Medulla oblongata (tissue), 1 donor: ENCODE results near the gene TDRD10.
"Not testable (repeated sequence)": the region's sequence is repeated elsewhere in the genome, so short reads cannot be mapped to it uniquely, and the experiment has no call there.

Experiments used
- DNase-seq: peaks from one replicate; pipeline ENCODE4 v3.0.0-alpha.2; 2015; ENCODE audit errors: extremely low spot score

TDRD10 gene

DNA sequence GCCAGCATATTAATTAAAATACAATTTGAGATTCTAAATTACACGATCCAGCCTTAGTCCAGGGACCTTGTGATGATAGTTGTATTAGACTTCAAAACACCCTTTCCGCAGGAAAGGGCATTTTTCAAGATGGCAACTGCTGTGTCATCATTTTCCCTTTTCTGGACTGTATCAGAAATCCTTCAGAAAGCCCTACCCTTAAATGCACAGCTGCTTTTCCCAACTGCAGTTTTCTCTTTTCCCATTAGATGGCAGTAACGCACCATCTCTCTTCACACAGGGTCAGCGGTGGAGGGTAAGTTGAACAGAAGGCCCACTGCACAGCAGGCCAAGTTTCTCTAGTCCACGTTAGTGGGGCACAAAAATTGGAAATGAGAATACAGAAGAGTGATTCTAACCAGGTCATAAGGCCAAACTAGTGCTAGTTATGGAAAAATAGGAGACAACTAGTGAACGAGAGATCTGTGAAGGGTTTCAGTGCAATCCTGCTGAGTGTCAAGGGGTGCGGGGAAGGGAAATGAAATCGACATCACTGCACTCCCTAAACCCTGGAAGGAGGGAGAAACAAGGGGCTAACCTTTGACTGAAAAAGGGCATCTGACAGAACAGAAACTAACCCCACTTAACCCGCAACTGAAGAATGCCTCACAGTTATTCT is 22.1 kb upstream of the TDRD10 start:
- peak; percentile 96 for DNase-seq

DNA sequence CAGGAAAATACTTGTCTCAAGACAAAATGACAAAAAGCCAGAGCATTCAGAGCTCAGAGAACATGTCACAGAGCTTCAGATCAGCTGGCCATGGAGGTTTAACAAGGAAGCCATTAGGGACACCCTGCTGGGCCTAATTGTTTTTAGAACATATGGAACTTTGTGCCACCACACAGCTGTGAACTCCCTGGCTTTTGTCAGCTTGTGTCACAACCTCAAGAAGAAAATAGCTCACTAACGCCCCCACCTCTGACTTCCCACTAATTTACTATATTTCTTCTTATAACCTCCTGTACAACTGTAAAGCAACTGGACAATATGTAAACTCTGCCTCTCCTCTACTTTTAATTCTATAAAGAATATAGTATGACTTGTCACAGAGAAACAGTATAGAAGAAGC is 21.0 kb upstream of the TDRD10 start:
- no peak for DNase-seq

DNA sequence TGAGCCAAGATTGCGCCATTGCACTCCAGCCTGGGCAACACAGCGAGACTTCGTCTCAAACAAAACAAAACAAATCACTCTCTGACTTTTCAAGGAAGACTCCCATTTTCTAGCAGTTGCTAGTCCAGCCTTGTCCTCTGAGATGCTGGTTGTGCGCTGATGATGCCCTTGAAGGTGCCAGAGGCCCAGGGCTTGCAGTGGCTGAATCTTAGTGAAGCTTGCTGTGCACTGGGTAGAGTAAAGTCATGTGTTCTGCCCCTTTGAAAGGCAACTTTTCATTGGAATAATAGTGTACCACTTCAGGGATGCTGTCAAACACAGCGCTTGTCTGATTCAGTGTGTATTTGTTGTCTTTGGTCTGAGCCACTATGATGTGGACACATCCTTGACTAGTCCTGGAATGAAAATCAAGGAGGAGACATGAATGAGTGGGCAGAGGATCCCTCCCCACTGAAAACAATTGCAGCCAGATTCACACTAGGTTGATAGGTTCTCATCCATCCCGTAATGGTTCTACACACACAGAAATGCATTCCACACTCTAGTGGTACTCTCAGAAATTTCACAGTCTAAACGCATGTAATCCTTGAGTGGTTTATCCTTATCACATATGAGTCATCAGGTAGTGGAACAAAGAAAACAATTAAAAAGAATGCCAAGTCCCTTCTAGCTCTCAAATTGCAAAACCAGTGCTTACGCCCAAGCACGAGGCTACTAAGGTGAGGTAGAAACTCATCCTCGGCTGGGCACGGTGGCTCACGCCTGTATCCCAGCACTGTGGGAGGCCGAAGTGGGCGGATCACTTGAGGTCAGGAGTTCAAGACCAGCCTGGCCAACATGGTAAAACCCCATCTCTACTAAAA is 17.8 kb upstream of the TDRD10 start:
- DNase-seq = no peak

DNA sequence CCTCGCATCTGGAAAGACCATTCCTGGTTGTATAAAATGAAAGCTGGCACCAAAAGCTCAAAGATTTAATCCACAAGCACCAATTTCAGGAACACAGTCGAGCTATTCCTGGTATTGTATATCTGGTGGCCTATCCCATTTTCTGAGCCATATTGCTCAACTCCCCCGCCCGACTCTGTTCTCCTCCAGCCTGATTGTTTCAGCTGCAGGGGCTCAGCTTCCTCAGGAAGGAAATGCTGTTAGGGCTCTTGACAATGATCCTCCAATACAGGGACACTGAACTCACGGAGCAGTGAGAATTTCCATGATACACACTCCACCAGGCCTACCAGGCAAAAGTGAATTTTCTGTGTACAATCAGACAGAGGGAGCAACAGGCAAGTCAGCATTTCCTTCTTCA is 16.9 kb upstream of the TDRD10 start:
- DNase-seq = no peak

DNA sequence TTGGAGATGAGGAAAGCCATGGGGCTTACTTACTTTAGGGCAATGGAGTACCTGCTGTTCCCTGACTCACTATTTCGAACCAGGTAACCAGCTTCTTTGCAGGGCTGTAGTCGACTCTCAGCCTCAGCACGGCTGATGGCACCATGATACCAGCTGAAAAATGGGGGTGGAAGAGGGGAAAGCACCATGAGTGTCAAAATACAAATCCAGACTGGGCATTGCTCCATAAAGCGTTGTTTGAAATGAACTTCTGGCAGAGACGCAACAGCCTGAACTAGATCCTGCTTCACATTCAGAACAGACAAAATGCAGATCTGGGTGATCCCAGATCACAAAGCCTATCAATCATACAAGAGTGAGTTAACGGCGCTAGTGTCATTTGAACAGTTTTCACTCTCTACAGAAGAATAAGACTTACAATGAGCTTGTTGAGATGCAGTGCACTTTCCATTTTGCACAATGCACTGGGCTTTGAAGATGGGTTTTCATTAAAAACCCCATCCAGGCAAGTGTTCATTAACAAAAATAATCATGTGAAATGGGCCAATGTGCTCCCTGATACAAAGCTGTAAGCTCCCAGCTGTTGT is 16.0 kb upstream of the TDRD10 start:
- no peak for DNase-seq

DNA sequence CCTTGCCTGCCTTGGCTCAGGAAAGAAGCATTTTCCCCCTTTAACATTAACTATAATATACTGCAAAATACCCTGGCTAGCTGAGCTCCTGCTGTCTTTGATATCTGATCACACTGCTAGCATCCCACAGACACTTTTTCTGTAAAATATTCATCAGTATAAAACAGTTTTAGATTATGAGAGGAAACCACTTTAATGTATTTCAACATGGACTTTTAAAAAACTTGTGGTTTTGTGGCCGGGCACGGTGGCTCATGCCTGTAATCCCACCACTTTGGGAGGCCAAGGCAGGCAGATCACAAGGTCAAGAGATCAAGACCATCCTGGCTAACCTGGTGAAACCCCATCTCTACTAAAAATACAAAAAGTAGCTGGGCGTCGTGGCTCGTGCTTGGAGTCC is 15.3 kb upstream of the TDRD10 start:
- DNase-seq = not testable (repeated sequence)

DNA sequence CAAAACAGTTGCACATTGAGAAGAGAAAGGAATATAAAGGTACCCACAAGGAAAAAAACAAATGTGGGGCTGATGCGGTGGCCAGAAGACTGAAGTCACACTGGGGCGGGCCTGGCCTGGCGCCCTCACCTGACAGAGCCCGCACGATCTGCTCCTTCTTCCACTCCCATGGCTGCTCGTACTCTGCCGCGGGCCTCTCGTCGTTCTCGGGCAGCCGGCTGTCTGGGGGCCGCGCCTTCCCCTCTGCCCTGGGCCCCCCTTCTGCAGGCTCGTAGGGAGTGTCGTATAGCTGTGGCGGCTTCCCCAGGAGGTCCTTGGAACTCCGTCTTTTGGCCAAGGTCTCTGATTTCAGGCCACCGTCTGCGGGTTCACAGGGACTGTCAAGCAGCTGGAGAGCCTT is 13.1 kb upstream of the TDRD10 start:
- DNase-seq = no peak

DNA sequence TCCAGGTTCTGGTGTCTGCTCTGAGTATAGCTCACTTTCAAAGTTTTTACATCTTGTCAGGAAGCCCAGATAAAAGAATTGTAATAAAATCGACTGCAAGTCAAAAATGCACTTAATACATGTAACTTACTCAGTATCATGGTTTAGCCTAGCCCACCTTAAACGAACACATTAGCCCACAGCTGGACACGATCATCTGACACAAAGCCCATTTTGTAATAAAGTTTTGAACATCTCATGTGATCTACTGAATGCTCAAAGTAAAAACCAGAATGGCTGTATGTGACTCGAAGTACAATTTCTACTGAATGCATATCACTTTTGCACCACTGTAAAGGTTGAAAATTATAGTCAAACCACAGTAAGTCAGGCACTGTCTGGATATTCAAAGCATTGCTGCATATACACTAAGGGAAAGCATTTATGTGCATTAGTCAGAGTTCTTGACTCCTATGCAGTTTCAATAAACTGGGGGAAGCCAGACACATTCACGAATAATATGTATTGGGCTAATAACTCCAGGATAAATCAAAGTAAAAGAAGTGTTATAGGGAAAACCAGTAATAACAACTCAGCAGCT is 12.2 kb upstream of the TDRD10 start:
- DNase-seq = no peak

DNA sequence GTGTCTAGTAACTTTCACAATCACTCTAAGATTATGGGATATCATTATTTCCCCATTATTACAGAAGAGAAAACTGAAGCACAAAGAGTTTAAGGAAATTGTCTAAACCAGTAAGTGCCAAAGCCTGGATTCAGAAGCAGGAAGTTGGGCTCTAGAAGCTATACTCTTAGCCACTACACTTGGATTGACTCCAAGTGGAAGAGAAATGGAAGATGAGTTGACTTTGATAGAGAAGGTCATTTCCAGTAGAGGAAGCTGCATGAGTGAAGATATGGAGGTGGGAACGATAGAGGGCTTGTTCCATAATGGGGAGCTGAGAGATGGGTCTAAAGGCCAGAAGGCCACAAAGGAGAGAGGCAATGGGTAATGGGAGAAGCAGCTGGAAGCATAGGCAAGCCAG is 11.7 kb upstream of the TDRD10 start:
- no peak for DNase-seq

DNA sequence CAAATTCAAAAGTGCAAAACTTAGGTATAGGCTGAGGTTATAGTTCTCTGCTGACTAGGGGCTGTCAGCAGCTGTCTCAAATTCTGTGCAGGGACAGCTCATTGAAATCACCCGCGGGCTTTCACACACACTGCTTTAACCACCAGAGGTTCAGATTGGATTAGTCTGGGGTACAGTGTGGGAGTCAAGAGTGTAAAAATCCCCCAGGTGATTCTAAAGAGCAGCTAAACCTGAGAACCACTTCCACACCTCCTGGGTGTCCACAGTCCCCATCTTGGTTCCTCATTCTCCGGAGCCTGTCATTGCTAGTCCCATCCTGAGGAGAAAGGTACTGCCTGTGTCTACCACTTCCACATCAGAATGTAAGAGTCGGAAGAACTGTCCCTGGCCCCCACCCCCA is 9.9 kb upstream of the TDRD10 start:
- DNase-seq = no peak

DNA sequence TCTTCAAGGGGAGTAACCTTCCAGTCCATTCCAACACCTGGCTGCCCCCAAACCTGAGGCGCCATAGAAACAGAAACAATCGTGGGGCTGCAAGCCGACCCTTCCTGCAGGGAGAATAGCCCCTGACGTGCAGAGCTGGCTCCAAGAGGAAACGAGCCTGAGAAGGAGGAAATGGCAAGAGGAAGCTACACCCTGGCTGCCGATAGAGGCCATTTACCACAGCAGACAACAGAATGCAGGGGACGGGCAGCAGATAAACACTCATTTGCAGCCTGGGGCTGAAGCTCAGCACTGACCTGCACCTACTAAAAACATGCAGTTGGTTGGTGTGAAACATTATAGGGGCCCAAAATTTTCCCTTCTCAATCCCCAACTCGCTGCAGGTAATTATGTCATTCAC is 8.7 kb upstream of the TDRD10 start:
- DNase-seq = peak; percentile 62

DNA sequence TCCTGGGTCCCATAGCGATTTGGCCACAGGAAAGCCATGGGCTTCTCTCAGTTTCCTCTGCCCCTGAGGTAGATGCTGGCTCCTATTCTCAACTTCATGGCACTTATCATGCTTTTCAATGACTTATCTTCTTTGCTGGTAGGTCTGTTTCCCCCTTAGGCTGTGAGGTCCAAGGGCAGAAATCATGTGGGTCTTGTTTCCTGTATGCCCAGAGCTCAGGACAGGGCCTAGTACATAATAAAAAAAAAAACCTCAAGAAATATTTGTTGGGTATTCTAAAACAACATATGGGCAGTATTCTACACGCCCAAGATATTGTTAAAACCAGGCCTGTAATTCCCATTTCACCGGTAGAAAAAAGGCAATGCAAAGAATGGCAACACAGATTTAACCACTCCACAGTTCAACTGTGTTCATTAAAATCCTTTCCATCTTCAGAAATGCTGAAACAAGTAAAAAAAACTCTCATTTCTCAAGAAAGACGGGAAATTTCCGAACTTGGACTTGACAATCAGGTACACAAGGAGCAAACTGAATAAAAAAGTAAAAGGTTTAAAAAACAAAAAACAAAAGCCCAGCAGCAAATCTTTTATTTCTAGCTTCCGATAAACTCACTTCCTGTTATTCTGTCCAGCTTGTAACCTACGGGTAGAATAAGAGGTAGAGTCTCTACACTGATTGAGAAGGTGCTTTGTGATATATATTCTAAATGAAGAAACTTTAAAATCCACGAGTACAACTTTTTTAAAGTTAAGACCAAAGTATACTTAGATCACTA is 6.3 kb upstream of the TDRD10 start:
- DNase-seq = no peak

DNA sequence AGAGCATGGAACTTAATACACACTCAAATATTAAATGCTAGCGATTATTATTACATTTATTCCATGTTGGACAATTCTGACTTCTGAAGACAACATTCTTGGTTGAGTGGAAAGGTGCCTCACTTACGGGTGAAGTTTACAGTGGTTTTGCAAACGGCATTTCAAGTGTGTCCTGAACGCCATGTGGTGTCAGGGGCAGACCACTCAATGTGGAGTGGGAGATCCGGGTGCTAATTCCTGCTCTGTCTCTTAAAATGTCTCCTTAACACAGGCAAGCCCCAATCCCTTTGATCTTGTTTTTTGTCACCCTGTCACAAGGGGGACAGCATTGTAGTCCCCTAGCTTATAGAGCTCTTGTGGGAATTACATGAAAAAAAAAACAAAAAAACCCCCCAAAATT is 5.6 kb upstream of the TDRD10 start:
- DNase-seq = no peak

DNA sequence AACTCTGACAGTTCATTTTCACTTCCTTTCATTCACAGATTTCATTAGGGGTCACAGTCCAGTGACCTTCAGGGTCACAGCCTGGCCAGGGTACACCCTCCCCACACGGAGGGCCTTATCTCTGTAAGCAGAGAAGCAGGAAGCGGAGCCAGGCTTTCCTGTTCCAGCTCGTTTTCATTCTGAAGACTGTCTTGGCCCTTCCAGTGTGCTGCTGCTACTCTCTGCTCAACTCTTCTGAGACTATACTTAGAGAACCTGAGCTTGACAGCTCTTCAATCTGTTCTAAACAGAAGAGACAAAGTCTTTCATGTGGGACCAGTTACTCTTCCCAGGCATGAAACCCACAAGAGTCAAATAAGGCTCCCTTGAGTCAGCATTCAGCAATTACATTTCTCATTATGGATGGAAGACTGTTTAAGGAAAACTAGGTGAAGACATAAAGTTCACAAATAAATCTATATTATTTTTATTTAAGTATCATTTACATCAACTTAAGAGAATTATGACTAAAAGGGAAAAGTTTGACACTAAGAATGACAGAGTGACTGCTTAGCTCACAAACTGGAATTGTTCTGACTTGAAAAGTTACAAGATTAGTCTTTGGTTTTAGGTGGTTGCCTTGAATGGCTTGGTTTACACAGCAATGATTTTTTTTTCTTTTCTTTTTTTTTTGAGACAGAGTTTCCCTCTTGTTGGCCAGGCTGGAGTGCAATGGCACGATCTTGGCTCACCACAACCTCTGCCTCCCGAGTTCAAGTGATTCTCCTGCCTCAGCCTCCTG is 4.8 kb upstream of the TDRD10 start:
- no peak for DNase-seq

DNA sequence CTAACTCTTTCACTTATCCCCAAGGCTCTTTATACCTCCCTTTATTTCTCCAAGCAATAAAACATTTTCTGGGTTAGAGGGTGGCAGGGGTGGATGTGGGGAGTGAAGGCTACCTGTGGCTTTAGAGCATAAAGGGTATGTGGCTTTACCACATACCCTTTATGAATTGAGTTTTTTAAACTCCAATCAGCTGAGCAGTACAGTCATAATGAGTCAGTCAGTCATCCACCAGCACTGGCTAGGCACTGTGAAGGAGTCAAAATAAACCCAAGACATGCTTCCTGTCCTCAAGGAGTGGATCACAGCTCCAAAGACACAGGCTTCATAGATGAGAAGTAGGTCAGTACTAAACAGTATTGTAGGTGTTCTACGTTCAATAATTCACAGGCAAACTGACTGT is 2.6 kb upstream of the TDRD10 start:
- DNase-seq = no peak

DNA sequence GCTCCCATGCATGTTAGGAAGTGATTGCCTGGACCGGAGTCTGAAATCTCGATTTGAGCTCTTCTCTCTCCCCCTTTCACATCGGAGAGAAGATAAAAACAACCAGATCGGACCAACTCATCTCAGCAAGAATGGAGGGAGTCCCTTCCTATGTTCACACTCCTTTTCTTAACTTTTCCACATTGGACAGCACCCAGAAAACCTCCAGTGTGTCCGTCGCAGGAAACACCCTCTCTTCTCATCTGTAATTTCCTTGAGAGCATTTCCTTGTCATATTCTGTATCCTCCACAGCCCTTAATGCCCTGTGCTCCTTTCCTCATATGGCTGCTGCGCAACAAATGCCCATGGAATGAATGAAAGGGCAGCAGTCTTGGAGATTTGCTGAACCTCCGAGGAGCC is 1.5 kb upstream of the TDRD10 start:
- DNase-seq = no peak

DNA sequence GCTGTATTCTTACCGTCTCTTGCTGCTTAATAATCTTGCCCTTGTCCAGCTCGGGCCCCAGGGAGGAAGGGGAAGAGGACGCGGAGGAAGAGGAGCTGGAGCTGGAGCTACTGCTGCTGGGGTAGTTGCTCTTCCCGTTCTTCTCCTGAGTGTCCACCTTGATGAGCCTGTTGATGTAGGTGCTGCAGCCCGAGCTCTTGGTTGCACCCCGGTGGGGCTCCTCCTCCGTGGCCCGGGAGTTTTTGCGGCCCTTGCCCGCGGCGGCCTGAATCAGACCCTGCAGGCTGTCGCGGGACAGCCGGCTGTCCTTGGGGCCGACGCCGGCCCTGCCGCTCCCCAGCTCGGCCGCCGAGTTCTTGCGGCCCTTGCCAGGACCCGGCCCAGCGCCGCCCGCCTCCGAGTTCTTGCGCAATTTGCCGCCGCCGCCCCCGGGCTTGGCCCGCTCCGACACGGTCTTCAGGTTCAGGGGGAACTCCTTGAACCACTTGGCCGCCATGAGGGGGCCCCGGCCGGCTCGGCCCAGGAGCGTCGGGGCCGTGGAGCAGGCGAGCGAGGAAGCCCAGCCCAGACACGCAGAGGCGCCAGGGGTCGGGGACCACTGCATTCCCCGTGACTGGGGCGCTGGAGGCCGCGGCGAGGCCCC is 475 bp upstream of the TDRD10 start:
- no peak for DNase-seq

DNA sequence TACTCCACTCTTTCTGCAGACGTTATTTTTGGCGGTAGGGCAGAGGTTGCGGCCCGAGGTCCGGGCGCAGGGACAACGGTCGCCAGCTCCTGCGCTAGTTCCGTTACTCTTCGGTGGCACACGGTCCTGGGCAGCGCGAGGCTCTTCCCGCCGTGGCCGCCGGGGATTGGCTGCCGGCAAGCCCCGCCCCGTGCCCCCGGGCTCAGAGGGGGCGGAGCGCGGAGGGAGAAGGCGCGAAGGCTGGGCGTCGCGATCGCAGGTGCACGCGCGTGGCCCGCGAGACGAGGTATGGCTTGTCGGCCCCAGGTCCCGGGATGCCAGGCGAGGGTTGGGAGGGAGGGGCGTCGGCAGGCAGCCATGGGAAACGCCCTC is 711 bp downstream of the TDRD10 start:
- DNase-seq = no peak

DNA sequence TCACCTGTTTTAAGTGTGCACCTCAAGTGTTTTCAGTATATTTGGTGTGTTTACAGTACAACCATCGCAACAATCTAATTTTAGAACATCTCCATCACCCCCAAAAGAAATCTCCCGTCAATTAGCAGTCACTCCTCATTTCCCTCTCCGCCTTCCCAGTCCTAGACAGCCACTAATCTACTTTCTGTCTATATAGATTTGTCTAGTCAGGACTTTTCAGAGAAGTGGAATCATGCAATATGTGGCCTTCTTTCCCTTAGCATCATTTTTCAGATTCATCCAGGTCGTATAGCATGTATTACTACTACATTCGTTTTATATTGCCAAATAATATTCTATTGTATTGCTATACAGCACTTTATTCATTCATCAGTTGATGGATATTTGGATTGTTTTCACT is 1.9 kb downstream of the TDRD10 start:
- no peak for DNase-seq

DNA sequence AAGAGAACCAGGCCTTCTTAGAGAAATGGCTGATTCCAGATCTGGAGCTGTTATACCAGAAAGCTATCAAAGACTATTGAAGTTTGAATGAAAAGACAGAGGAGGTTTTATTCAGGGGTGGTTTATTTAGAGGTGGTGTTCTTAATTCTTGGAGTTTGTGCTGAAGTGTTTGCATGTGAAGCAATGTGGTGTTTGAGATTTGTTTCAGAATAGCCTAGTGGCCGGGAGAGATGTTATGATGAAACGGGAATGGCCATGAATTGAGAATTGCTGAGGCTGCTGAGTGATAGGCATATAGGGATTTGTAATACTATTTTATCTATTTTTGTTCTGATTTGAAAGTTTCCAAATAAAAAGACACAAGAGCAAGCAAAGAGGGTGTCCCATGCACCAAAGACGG is 10.7 kb downstream of the TDRD10 start:
- no peak for DNase-seq

DNA sequence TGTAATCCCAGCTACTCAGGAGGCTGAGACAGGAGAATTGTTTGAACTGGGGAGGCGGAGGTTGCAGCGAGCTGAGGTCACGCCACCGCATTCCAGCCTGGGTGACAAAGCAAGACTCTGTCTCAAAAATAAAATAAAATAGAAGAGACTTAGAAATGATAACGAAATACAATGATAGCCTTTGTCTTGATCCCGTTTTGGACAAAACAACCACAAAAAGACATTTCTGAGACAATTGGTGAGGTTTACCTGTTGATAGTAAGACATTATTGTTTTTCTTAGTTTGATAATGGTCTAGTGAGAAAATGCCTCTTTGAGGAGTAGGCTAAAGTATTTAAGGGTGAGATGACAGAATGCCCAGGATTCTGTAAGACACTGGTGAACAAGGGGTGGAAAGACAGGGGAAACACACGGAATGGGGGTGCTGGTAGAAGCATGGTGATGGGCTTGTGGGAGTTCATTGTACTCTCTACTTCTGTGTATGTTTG is 12.1 kb downstream of the TDRD10 start:
- no peak for DNase-seq
